ENCODE data around the gene NIT1.

Gene NIT1

DNA sequence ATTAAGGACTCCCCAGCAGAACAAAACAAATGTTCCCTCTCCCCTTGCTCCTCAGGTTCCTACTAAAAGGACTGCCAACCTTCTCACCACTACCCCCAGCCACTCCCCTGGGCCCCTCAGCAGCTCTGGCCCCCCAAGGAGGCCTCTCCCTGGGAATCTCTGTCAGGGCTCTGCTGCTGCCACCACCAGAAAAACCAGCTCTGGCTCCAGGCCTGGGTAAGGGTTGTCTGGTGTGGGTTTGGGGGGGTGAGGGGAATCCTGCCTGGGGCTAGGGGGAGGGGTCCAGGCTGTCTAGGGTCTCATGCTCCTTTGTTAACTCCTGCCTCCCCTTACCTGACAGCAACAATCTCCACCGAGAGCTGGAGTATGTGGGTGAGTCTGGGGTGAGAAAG is 33.3 kb upstream of the NIT1 start:
- peak; percentile 17 for DNase-seq (ENCODE audit: low read depth)

- DNase-seq (ENCODE audit: low read depth), result peak; percentile 58
Observed at GRCh38 chr1:161085165-161085564, 32.7 kb upstream of the NIT1 start.

DNA sequence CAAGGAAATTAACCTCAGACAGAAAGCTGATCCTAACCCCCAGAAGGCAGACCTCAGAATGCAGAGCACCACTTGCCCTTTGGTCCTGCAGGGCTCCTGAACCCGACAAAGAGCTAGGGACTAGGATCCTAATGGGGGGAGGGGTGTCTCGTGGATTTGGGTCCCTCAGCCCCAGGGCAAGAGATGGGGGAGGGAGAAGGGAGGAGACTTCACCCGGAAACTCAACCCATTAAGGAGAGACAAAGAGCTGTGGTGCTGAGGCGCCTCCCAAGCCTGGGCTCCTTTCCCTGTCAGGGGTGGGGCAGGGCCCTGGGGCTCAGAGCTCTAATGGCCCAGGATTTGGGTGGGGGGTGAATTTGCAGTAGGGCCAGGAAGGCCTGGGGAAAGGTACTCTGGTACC is 31.4 kb upstream of the NIT1 start:
- DNase-seq (ENCODE audit: low read depth), result no peak

DNA sequence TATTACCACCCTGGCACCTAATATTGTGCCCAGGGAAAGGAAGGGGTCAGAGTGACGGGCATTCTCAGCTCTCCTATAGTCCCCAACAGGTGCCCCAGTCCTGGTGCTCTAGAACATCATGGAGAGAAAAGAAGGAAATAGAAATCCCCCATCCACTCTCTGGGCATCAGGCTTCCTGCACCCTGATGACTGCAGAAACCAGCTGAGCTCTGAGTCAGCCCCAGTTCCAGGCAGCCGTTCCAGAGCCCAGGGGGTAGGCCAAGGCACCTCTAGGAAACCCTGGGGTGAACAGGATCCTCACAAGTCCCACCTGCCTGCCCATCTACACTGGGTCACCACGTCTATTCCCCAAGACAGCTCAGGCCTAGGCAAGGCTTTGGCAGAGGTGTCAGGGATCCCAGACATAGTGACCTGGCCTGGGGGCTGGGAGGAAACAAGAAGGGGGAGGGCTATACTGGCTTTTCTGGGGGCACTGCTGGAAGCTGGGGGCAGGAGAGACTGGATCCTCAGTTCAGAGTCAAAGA is 29.3 kb upstream of the NIT1 start:
- DNase-seq (ENCODE audit: low read depth), result peak; percentile 62

DNA sequence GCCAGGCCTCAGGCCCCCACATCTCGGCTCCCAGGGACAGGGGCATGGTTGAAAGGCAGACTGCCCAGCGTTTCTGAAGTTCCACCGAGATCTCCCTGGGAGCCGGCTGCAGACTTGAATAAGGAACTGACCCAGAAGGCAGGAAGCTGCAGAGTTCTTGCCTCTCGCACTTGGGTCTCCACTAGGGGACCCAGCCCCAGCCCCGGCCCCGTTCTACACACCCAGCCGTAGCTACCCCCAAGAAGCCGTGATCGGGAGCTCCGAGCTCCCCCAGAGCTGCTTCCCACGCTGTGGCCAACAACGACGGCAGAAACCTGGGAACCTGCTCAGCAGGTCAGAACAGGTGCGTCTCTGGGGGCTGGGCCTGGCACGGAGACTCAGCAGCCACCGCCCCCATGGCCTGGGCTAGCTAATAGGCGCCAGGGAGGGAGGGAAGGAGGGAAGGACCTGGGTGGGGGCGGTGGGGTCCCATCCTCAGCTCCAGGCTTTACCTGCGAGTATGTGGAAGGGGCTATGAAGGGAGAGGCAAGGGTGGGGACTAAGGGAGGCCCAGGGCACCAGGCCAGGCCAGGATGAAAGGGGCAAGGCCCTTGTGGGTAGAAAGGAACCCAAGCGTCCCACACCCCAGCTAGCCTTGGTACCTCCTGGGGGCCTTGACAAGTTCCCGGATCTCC is 28.5 kb upstream of the NIT1 start, which contains the start of gene NECTIN4:
TSS of gene NECTIN4 (minus strand) at position 308 of the 674 bp plus-strand sequence. CDS start at position 46, 262 bp downstream.
- no peak for DNase-seq (ENCODE audit: low read depth)

DNA sequence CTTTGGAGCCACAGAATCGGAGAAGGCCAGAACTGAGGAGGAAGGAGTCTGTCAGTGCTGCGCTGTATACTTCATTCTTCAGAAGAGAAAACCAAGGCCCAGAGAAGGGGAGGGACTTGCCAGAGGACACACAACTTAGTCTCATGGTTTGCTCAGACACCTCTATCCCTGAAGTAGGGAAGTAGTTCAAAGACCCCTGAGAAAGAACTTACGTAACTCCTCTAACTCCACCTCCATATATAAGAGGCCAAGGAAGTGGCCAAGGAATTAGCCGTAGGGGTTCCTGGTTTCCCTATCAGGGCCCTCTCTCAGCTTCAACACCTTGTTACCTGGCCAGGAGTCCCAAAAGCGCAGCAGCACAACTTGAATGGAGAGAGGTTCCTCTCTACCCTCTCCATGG is 28.0 kb upstream of the NIT1 start:
- DNase-seq (ENCODE audit: low read depth), result no peak

GRCh38 chr1:161090617-161091016 is 27.3 kb upstream of the NIT1 start:
- DNase-seq (ENCODE audit: low read depth), result no peak

GRCh38 chr1:161091093-161091492 is 26.8 kb upstream of the NIT1 start:
- DNase-seq (ENCODE audit: low read depth), result no peak

DNA sequence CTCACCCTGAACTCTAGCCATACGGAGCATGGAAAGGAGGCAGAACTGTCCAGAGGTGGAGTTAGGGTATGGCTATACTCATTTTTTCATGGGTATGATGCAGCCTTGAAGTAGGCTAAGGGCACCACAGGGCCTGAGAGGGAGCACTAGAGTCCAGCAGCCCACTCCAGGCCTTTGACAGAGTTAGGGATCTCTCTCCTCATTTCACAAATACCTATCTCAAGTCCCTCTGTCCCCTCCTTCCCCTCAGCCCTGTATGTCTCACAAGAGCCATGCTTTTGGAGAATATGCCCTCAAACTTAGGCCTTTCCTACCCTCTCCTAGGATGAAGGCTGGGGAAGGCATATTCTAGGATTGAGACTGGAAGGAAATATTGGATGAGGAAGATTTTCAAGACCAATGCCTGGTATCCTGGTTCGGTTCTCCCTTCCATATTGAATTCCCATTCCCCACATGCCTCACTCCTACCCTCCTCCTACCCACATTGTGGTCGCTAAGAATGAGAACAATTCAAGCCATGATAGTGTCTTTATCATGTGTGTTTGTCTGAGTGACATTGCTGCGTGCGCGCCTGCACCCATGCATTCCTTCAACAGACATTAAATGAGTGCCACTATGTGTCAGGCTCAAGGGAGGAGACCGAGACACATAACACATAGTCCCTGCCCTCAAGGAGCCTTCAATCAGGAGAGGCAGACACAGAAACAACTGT is 26.0 kb upstream of the NIT1 start:
- peak; percentile 64 for DNase-seq (ENCODE audit: low read depth)

- peak; percentile 63 for DNase-seq (ENCODE audit: low read depth)
Observed at GRCh38 chr1:161092621-161093028, 25.3 kb upstream of the NIT1 start.

GRCh38 chr1:161094481-161094880 is 23.4 kb upstream of the NIT1 start:
- DNase-seq (ENCODE audit: low read depth), result no peak

DNA sequence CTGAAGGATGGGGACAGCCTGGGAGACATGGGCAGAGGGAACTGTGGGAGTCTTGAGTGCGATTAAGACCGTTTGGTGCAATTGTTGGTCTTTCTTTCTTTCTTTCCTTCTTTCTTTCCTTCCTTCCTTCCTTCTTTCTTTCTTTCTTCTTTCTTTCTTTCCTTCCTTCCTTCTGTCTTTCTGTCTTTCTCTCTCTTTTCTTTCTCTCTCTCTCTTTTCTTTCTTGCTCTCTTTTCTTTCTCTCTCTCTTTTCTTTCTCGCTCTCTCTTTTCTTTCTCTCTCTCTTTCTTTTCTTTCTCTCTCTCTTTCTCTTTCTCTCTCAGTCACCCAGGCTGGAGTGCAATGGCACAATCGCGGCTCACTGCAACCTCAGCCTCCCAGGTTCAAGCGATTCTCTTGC is 22.7 kb upstream of the NIT1 start:
- no peak for DNase-seq (ENCODE audit: low read depth)

GRCh38 chr1:161096015-161096414 is 21.9 kb upstream of the NIT1 start:
- no peak for DNase-seq (ENCODE audit: low read depth)

DNA sequence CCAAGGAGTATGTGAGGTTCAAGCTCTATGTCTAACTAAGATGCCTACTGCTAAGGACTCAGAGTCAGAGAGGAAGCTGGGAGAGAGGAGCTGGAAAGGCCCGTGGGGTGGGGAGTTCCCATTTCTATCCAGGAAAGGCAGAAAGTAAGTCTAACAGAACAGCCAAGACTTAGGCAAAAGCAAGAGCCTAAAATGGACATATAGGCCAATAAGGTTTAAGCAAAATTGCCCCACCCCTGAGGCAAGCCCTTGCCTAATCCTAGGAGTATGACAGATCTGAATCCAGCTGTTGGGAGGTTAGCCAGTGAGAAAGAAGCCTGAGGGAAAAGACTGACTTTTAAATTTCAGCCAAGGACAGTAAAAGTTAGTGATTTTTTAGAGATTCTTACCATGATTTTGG is 21.4 kb upstream of the NIT1 start:
- DNase-seq (ENCODE audit: low read depth), result peak; percentile 73

DNA sequence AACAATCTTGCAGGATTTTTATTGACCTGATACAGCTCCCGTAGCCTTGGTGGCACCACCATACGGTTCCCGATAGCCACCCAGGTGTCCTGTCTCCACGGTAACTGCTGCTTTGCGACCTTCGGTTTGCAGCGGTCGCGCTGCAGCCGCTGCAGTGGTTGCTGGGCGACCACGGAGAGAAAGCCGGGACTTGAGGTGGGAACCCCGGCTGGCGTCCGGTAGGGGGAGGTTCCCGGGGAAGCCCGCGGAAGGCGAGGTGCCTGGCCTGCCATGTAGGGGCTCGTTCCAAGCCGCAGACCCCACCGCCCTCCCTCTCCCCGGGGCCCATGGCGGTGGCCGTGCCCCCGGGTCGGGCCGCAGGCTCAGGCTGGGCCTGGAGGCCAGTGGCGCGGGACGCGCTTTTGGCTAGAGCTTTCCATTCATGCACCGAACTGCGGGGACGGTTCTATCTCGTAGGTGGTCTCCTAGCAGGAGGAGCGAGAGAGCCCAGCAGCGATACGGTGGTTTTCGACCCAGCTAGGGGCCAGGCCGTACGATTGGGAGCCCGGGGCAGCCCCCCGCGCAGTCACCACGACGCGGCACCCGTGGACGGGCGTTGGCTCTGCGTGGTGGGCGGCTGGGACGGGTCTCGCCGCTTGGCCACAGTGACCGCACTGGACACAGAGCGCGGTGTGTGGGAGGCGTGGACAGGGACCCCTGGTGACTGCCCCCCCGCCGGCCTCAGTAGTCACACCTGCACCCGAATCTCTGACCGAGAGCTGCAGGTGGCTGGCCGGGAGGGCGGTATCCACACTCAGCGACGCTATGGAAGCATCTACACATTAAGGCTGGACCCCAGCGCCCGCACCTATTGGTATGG is 19.5 kb upstream of the NIT1 start, which contains the start of gene KLHDC9:
TSS of gene KLHDC9 (plus strand) at position 152 of the 859 bp plus-strand sequence. CDS start at position 327, 175 bp downstream.
- DNase-seq (ENCODE audit: low read depth), result peak; percentile 60

DNA sequence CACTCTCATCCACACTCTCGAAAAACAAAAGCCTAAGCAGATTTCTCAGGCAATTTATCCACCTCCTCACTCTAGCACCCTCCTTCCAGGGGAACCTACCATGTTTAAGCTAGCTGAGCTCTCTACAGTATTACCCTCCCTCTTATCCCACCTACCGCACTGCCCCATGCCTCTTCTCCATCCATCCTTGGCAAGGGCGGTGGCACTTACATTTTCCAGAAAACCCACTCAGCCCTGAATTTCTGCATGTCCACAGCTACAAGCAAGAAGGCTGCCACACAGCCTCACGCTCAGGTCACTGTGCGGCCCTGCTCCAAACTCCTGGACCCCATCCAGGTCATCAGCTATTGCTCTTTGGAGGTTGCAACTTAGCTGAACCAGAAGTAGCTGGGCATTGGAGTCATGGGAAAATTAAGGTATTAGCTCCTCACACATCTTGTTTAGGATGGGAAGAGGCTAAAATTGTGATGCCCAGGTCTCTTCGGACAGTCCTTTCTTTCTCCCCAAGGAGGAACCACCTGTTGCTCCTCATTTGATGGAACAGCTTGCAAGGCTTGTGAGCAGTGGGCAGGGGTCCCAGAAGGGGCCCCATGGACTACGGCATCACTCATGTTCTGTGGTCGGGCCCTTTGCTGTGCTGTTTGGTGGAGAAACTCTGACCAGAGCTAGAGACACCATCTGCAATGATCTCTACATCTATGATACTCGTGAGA is 18.7 kb upstream of the NIT1 start:
- DNase-seq (ENCODE audit: low read depth), result no peak

DNA sequence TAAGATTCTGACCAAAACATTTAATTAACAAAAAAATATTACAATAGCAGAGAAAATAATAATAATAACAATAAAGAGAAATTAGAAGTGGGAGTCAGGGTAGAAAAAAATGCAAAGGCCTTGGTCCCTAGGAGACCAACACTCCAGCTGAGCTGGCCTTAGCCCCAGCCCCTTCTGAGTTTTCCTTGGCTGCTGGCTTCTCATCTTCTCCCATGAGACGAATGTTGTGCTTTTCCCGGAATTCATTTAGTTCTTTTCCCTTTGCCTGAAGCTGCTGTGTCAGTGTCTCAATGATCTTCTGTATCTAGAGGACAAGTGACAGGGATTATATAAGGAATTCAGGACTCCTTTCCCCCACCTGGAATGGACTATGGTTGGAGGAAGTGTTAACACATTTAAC is 17.3 kb upstream of the NIT1 start:
- no peak for DNase-seq (ENCODE audit: low read depth)

DNA sequence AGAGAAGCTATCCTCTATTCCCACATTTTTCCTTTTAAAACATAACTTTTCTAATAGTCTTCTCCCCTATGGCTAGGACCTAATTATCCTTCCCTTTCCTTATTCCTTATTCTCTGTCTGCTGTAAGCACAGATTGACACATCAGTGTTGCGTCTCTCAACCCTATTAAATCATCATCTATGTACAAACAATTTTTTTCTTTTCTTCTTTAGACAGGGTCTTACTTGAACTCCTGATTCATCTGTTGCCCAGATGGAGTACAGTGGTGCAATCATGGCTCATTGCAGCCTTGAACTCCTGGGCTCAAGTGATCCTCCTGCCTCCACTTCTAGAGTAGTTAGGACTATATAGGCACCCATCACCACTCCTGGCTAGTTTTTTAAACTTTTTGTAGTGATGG is 11.5 kb upstream of the NIT1 start:
- peak; percentile 64 for DNase-seq (ENCODE audit: low read depth)

GRCh38 chr1:161111117-161111516 is 6.8 kb upstream of the NIT1 start:
- no peak for DNase-seq (ENCODE audit: low read depth)

DNA sequence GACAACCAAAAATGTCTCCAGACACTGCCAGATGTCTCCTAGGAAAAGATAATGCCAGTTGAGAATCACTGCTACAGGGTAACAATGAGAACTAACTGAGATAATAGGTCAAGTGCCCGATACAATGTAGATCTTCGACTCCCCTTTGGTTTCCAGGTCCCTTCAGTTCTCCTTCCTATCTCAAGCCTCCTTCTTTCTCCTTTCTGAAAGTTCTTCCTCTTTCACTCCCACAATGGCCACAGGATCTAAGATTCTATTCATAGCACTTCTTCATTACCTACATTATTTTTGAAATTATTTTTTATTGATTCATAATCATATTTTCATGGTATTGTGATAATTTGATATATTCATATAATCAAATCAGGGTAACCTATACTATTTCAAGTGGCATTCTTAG is 6.4 kb upstream of the NIT1 start:
- DNase-seq (ENCODE audit: low read depth), result no peak

DNA sequence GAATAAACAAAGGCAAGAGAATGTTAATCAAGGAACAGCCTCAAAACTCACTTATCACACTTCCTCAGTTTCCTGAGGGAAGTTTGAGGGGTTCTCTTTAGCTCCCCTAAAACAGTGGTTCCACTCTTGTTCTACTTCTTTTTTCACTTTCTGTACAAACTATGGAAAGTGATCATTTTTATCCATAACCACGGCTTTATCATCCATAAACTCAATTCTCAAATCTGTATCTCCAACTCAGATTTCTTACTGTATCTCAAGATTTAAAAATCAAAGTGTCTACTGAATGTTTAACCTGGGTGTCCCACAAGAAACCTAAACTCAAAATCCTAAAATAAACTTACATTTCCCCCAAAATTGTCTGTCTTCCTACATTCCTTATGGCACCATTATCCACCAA is 4.0 kb upstream of the NIT1 start:
- no peak for DNase-seq (ENCODE audit: low read depth)

DNA sequence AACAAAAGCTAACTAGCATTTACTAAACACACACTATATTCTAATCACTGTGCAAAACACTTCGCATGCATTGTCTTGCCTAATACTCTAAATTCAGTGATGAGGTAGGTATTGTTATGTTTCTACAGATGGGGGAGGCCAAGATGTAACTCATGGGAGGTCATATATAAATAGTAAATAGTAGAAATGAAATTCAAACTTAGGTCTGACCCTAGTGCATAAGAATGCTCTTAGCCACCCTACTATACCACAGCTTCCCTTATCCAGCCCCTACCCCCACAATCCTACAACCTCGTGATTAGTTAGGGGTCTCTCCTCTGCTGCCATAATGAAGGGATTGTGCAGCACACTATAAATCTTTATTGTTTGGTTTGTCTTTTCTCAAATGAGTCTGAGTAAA is 3.3 kb upstream of the NIT1 start:
- DNase-seq (ENCODE audit: low read depth), result no peak
